Stimulated activated CD4-positive, alpha-beta T cell treated with anti-CD3 and anti-CD28 coated beads, Interleukin-2, amount 100 ng/mL, for 24 hours (primary cell): Measurements from ENCODE around the gene SOCS7.

ENCODE experiments used
- DNase-seq, 2 donors: peaks; one replicate each; pipeline ENCODE4 v3.0.0-alpha.2; 2020

SOCS7 gene

GRCh38 chr17:38369124-38369886 is 17.7 kb downstream of the SOCS7 start:
- DNase-seq, result no peak

- no peak for DNase-seq
Observed at GRCh38 chr17:38379448-38379847, 27.8 kb downstream of the SOCS7 start.

GRCh38 chr17:38395090-38395489 is 43.4 kb downstream of the SOCS7 start:
- no peak for DNase-seq

- DNase-seq, result no peak
Observed at GRCh38 chr17:38397227-38397626, 45.6 kb downstream of the SOCS7 start.

GRCh38 chr17:38400286-38400685 is 48.6 kb downstream of the SOCS7 start:
- no peak for DNase-seq

- DNase-seq, result no peak
Observed at GRCh38 chr17:38401459-38401858, 49.8 kb downstream of the SOCS7 start.

- DNase-seq, result no peak
Observed at GRCh38 chr17:38402897-38403296, 51.3 kb downstream of the SOCS7 start.

- DNase-seq, result no peak
Observed at GRCh38 chr17:38403491-38403890, 51.8 kb downstream of the SOCS7 start.

- no peak for DNase-seq
Observed at GRCh38 chr17:38404174-38404943, 52.7 kb downstream of the SOCS7 start.

- no peak for DNase-seq
Observed at GRCh38 chr17:38405654-38406053, 54.0 kb downstream of the SOCS7 start.

GRCh38 chr17:38410201-38410600 is 58.6 kb downstream of the SOCS7 start:
- DNase-seq, result no peak

- peak in 1 of 2 donors; percentile 17 for DNase-seq
Observed at GRCh38 chr17:38415250-38416194, 63.9 kb downstream of the SOCS7 start.

- no peak for DNase-seq
Observed at GRCh38 chr17:38416840-38417209, 65.2 kb downstream of the SOCS7 start.

GRCh38 chr17:38417210-38417951 is 65.7 kb downstream of the SOCS7 start:
- no peak for DNase-seq

GRCh38 chr17:38418062-38418692 is 66.5 kb downstream of the SOCS7 start:
- no peak for DNase-seq

- peak in 1 of 2 donors; percentile 9 for DNase-seq
Observed at GRCh38 chr17:38418693-38419507, 67.3 kb downstream of the SOCS7 start.

GRCh38 chr17:38419508-38419981 is 67.9 kb downstream of the SOCS7 start:
- no peak for DNase-seq

- DNase-seq, result no peak
Observed at GRCh38 chr17:38420518-38420917, 68.9 kb downstream of the SOCS7 start.

- no peak for DNase-seq
Observed at GRCh38 chr17:38421171-38421841, 69.7 kb downstream of the SOCS7 start.
